HepG2 (cell line): ENCODE results near the gene TSNAXIP1. TPM values are rescaled to one million over a fixed set of nuclear protein-coding genes. Genes with fewer than 3 reads are reported as not detected.
A peak's percentile ranks its signal among the peaks of the same experiment; 100 is the strongest.

Experiments
- ATM ChIP-seq: fragments of 450-650 bp; IDR thresholded peaks from 2 replicates; pipeline ENCODE4 v1.7.1; 2017; ENCODE audit warnings: mild to moderate bottlenecking, borderline replicate concordance
- ATRX ChIP-seq: sonication (generic); formaldehyde crosslinking; IDR thresholded peaks from 2 replicates; pipeline ENCODE4 v1.4.0; 2020; ENCODE audit warnings: missing genetic modification reagents, borderline replicate concordance
- BCL3 ChIP-seq: sonication (generic); formaldehyde crosslinking; IDR thresholded peaks from 2 replicates; pipeline ENCODE4 v1.5.1; 2020; ENCODE audit warnings: mild to moderate bottlenecking, missing genetic modification reagents, moderate library complexity
- CCDC6 ChIP-seq: sonication (generic); formaldehyde crosslinking; IDR thresholded peaks from 2 replicates; pipeline ENCODE4 v1.8.1; 2022; ENCODE audit warnings: mild to moderate bottlenecking, missing genetic modification reagents, moderate library complexity
- CENPX ChIP-seq: sonication (generic); formaldehyde crosslinking; IDR thresholded peaks from 2 replicates; pipeline ENCODE4 v1.9.0; 2021; ENCODE audit warnings: mild to moderate bottlenecking, missing genetic modification reagents, moderate library complexity
- ETS1 ChIP-seq: sonication (generic); formaldehyde crosslinking; IDR thresholded peaks from 2 replicates; pipeline ENCODE4 v1.4.0; 2020; ENCODE audit warnings: missing genetic modification reagents
- FOXO1 ChIP-seq: sonication (generic); formaldehyde crosslinking; IDR thresholded peaks from 2 replicates; pipeline ENCODE4 v1.4.0; 2020; ENCODE audit warnings: missing genetic modification reagents
- GATAD2A ChIP-seq: IDR thresholded peaks from 2 replicates; pipeline ENCODE4 v1.6.1; 2016
- MLX ChIP-seq: IDR thresholded peaks from 2 replicates; pipeline ENCODE4 v1.6.1; 2016
- MTERF4 ChIP-seq: sonication (generic); formaldehyde crosslinking; IDR thresholded peaks from 2 replicates; pipeline ENCODE4 v1.8.0; 2023; ENCODE audit warnings: mild to moderate bottlenecking, missing genetic modification reagents
- SP2 ChIP-seq: sonication (generic); formaldehyde crosslinking; IDR thresholded peaks from 2 replicates; pipeline ENCODE4 v1.5.1; 2020; ENCODE audit warnings: mild to moderate bottlenecking, missing genetic modification reagents
- TCF7L2 ChIP-seq: IDR thresholded peaks from 2 replicates; pipeline ENCODE4 v1.6.1; 2011; ENCODE audit warnings: mild to moderate bottlenecking, low read depth, low read length, moderate library complexity
- ZBTB1 ChIP-seq: sonication (generic); formaldehyde crosslinking; IDR thresholded peaks from 2 replicates; pipeline ENCODE4 v1.4.0; 2020; ENCODE audit warnings: missing genetic modification reagents, borderline replicate concordance
- ZBTB49 ChIP-seq: sonication (generic); formaldehyde crosslinking; IDR thresholded peaks from 2 replicates; pipeline ENCODE4 v1.4.0; 2020; ENCODE audit warnings: missing genetic modification reagents, borderline replicate concordance
- ZEB1 ChIP-seq: IDR thresholded peaks from 2 replicates; pipeline ENCODE4 v1.6.1; 2012; ENCODE audit warnings: mild to moderate bottlenecking, low read depth, inconsistent platforms; ENCODE audit not compliant: insufficient replicate concordance
- ZFX ChIP-seq: sonication (generic); formaldehyde crosslinking; IDR thresholded peaks from 2 replicates; pipeline ENCODE4 v1.4.0; 2020; ENCODE audit warnings: mild to moderate bottlenecking, low read depth, missing genetic modification reagents, moderate library complexity
- ZNF124 ChIP-seq: sonication (generic); formaldehyde crosslinking; IDR thresholded peaks from 2 replicates; pipeline ENCODE4 v1.4.0; 2020; ENCODE audit warnings: missing genetic modification reagents
- ZNF329 ChIP-seq: sonication (generic); formaldehyde crosslinking; IDR thresholded peaks from 2 replicates; pipeline ENCODE4 v1.9.0; 2021; ENCODE audit warnings: low read depth, mild to moderate bottlenecking, missing genetic modification reagents
- ZNF362 ChIP-seq: sonication (generic); formaldehyde crosslinking; IDR thresholded peaks from 2 replicates; pipeline ENCODE4 v1.4.0; 2020; ENCODE audit warnings: missing genetic modification reagents, mild to moderate bottlenecking, borderline replicate concordance
- ZNF432 ChIP-seq: sonication (generic); formaldehyde crosslinking; IDR thresholded peaks from 2 replicates; pipeline ENCODE4 v1.5.0; 2020; ENCODE audit warnings: missing genetic modification reagents, mild to moderate bottlenecking, borderline replicate concordance
- ZNF644 ChIP-seq: IDR thresholded peaks from 2 replicates; pipeline ENCODE4 v1.6.1; 2016; ENCODE audit warnings: low read depth
- ZSCAN21 ChIP-seq: sonication (generic); formaldehyde crosslinking; IDR thresholded peaks from 2 replicates; pipeline ENCODE4 v1.8.0; 2022; ENCODE audit warnings: mild to moderate bottlenecking, missing genetic modification reagents, moderate library complexity, borderline replicate concordance
- polyA plus RNA-seq, 8 experiments: library from polyadenylated mRNA; depleted of rRNA in 3 of 8; stranded (reverse) in 7 of 8; unstranded in 1 of 8; fragments of >200 nt; fragmentation: Illumina TruSeq in 4 of 8; extraction: Trizol in 4 of 8; gene quantifications; 2 replicates each; pipeline versions ENCODE4 v1.2.1 to v1.2.3, GENCODE V29; 2011 to 2016; ENCODE audit warnings: low read depth in 4 of 8, missing spikeins in 1 of 8, mixed read lengths in 1 of 8; ENCODE audit not compliant: insufficient read depth in 1 of 8
- total RNA-seq, 5 experiments: library from RNA; depleted of rRNA; stranded (reverse); fragments of >200 nt; fragmentation: Illumina TruSeq; extraction: Trizol; gene quantifications; 2 replicates each; pipeline ENCODE4 v1.2.3, GENCODE V29; 2016; ENCODE audit warnings: low read depth in 1 of 5

Gene TSNAXIP1
- total and polyA plus RNA-seq, 2 of the 13 experiments (the other 11 are each of a cell fraction or from before 2014, with no cell fraction given) = 0.37 to 0.86 TPM

- no peak for TF ChIP-seq ZEB1
- TF ChIP-seq FOXO1 (CRISPR knock-in tag) = peak; percentile 45; the same call in 1 of the 2 replicates
- TF ChIP-seq ZNF124 (CRISPR knock-in tag) = no peak
- 0 out of 2 replicates have a peak, but pooled peaks have one; percentile 10 for TF ChIP-seq ZNF644 (CRISPR knock-in tag)
- TF ChIP-seq ZFX (CRISPR knock-in tag) = peak; percentile 28; the same call in 1 of the 2 replicates
- no peak for TF ChIP-seq ATRX (CRISPR knock-in tag)
- no peak for TF ChIP-seq ETS1 (CRISPR knock-in tag)
- no peak for TF ChIP-seq CENPX (CRISPR knock-in tag)
- no peak; the same call in 1 of the 2 replicates for TF ChIP-seq MLX (CRISPR knock-in tag)
- TF ChIP-seq ZSCAN21 = no peak
- no peak for TF ChIP-seq BCL3 (CRISPR knock-in tag)
- TF ChIP-seq CCDC6 (CRISPR knock-in tag) = no peak
- peak; percentile 56; the same call in 1 of the 2 replicates for TF ChIP-seq GATAD2A (CRISPR knock-in tag)
- no peak for TF ChIP-seq ZBTB1 (CRISPR knock-in tag)
- TF ChIP-seq ZNF432 (CRISPR knock-in tag) = no peak
- TF ChIP-seq ZNF329 = no peak
- TF ChIP-seq ZBTB49 (CRISPR knock-in tag) = no peak
- TF ChIP-seq MTERF4 (CRISPR knock-in tag) = no peak
- no peak for TF ChIP-seq ZNF362 (CRISPR knock-in tag)
- no peak for TF ChIP-seq SP2 (CRISPR knock-in tag)
- TF ChIP-seq TCF7L2 = no peak
- no peak for TF ChIP-seq ATM
Observed at GRCh38 chr16:67804853-67805542, 1.7 kb upstream of the TSNAXIP1 start (continued).
